Measurements from ENCODE around the gene LGALS8. TPM values are rescaled to one million over a fixed set of nuclear protein-coding genes. Genes with fewer than 3 reads are reported as not detected.

The LGALS8 gene
- total RNA-seq, 1 donor from 2014 or later = 42.4 TPM

DNA sequence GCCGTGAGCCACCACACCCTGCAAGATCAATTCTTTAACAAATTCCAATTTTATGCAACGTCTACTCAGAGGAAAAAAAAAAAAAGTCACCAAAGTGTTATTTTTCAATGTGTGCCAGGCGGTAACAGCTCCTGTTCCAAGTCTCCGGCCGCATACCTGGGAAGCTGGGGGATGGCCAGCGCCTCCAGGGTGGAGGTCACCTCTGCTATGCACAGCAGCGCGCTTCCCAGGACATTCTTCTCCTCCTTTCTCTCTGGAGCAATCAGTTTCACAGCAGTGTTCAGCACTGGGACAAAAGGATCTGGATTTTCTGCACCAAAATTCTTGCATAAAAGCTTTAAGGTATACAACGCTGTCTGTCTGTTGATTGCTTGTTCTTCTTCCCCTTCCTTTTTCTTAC lies 34.3 kb downstream of the LGALS8 start:
- H3K27me3 Mint-ChIP-seq = no peaks in the 10 kb centered on the region
- no peaks in the 10 kb centered on the region for H3K4me1 Mint-ChIP-seq (ENCODE audit: unreplicated experiment)
- no peak overlapping the region for H3K27ac Mint-ChIP-seq
- peaks cover 22% of the 10 kb centered on the region for H3K36me3 Mint-ChIP-seq
- H3K4me3 Mint-ChIP-seq = no peak overlapping the region
- TF ChIP-seq, protein P1, sequence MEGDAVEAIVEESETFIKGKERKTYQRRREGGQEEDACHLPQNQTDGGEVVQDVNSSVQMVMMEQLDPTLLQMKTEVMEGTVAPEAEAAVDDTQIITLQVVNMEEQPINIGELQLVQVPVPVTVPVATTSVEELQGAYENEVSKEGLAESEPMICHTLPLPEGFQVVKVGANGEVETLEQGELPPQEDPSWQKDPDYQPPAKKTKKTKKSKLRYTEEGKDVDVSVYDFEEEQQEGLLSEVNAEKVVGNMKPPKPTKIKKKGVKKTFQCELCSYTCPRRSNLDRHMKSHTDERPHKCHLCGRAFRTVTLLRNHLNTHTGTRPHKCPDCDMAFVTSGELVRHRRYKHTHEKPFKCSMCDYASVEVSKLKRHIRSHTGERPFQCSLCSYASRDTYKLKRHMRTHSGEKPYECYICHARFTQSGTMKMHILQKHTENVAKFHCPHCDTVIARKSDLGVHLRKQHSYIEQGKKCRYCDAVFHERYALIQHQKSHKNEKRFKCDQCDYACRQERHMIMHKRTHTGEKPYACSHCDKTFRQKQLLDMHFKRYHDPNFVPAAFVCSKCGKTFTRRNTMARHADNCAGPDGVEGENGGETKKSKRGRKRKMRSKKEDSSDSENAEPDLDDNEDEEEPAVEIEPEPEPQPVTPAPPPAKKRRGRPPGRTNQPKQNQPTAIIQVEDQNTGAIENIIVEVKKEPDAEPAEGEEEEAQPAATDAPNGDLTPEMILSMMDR (conservative IDR thresholded peaks at IDR 0.05) = no peak
- no peaks in the 10 kb centered on the region for H3K9me3 Mint-ChIP-seq
- no peak for DNase-seq (ENCODE audit: extremely low spot score, unreplicated experiment)

DNA sequence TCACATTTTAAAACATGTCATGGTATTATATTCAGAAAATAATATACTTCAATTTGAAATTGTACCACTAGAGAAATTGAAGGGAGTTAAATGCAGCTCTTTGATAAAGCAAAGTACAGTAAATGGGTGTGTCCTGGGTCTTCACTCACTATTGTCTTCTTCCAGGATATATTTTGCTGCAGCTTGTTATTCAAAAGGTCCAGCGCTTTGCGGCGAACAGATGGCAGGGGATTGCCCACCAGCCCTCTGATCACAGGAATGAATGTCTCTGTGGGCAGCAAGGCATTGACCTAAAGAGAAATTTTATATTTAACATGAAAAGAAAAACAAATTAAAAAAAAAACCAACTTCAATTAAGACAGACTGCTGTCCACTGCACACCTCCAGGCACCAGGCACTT lies 35.1 kb downstream of the LGALS8 start:
- Mint-ChIP-seq H3K4me3 (no peak overlapping the region), H3K36me3 (peaks cover 22% of the 10 kb centered on the region), H3K4me1 (ENCODE audit: unreplicated experiment) (no peaks in the 10 kb centered on the region), H3K9me3 (no peaks in the 10 kb centered on the region), H3K27ac (no peak overlapping the region), H3K27me3 (no peaks in the 10 kb centered on the region)
- no peak for DNase-seq (ENCODE audit: extremely low spot score, unreplicated experiment)
- TF ChIP-seq, protein P1 (conservative IDR thresholded peaks at IDR 0.05) = no peak

DNA sequence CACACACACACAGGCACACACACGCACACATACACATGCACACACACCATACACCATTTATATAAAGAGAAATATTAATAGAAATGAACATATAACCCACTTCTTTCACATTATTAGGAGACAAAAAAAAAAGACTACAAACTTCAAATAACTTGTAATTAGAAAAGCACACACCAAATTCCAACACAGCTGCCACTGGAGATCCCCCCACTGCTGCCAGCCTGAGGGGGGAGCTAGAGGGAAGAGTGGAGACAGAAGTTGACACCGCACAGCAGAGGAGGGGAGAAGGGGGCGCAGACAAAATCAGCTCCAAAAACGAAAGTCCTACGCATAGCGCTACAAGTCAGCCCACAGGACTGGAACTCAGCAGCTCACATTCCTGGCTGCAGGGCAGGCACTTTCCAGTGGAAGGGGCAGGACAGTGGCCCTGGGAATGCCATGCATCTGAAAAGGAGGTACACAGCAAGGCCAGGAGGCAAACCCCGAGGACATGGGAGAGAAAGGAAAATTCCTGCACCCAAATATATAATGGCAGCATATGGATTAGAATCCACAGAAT lies 36.5 kb downstream of the LGALS8 start:
- H3K27ac Mint-ChIP-seq = no peak overlapping the region

DNA sequence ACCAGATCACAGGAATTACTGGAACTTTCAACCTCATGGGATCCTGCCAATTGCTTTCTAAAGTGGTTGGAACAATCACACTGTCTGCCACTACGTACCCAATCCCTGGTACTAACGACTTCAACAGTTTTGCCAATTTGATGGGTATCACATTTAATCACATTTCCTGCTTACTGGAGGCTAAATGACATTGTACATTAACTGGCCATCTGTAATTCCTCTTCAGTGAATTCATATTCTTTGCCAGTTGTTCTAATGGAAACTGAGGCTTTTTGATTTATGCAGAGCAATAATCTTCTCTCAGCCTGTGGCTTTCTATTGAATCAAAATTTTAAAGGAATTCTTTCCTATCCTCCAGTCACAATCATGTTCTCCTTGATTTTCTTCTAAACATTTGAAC lies 38.2 kb downstream of the LGALS8 start:
- no peaks in the 10 kb centered on the region for H3K9me3 Mint-ChIP-seq
- DNase-seq (ENCODE audit: extremely low spot score, unreplicated experiment) = no peak
- H3K4me3 Mint-ChIP-seq = no peak overlapping the region
- no peak overlapping the region for H3K27ac Mint-ChIP-seq
- TF ChIP-seq, protein P1 (conservative IDR thresholded peaks at IDR 0.05) = no peak
- no peaks in the 10 kb centered on the region for H3K27me3 Mint-ChIP-seq
- H3K4me1 Mint-ChIP-seq (ENCODE audit: unreplicated experiment) = no peaks in the 10 kb centered on the region
- peaks cover 17% of the 10 kb centered on the region for H3K36me3 Mint-ChIP-seq

More for the DNA sequence above, 36.5 kb downstream of the LGALS8 start:
- Mint-ChIP-seq H3K36me3 (peaks cover 19% of the 10 kb centered on the region), H3K4me1 (ENCODE audit: unreplicated experiment) (no peaks in the 10 kb centered on the region), H3K27me3 (no peaks in the 10 kb centered on the region), H3K9me3 (no peaks in the 10 kb centered on the region), H3K4me3 (no peak overlapping the region)
- TF ChIP-seq, protein P1 (conservative IDR thresholded peaks at IDR 0.05) = no peak
- DNase-seq (ENCODE audit: extremely low spot score, unreplicated experiment) = no peak

DNA sequence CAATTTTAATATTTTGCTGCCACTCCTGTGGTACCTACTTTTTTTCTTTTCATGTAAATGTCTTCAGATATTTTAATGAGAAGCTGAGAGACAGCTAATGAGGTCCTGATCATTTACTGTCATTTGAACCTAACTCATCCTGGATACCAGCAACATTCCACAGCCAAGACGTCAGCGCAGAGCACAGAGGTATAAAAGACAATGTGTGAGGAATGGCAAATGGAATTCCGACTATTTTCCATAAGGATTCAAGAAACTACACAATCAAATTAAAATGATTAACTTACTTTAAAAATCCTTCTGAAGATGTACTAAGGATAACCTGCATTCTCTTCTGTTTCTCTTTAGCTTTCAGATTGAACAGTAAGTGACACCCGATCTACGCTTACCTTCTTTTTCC lies 41.7 kb downstream of the LGALS8 start:
- Mint-ChIP-seq H3K27me3 (no peaks in the 10 kb centered on the region), H3K4me1 (ENCODE audit: unreplicated experiment) (no peaks in the 10 kb centered on the region), H3K27ac (no peak overlapping the region), H3K36me3 (peaks cover 31% of the 10 kb centered on the region), H3K4me3 (no peak overlapping the region), H3K9me3 (no peaks in the 10 kb centered on the region)
- TF ChIP-seq, protein P1 (conservative IDR thresholded peaks at IDR 0.05) = no peak
- DNase-seq (ENCODE audit: extremely low spot score, unreplicated experiment) = no peak
